ENCODE results near the gene LRRC8D.

Gene LRRC8D

GRCh38 chr1:89865498-89866382 is 44.9 kb downstream of the LRRC8D start:
- TF ChIP-seq CTCF (conservative IDR thresholded peaks at IDR 0.05), result no peak
- no peak overlapping the region for H3K27ac ChIP-seq

- H3K27ac ChIP-seq, result no peak overlapping the region
- no peak for TF ChIP-seq CTCF (conservative IDR thresholded peaks at IDR 0.05)
These were observed 45.7 kb downstream of the LRRC8D start for GRCh38 chr1:89866568-89866967.

- TF ChIP-seq CTCF (conservative IDR thresholded peaks at IDR 0.05), result no peak
- H3K27ac ChIP-seq, result no peak overlapping the region
These were observed 50.2 kb downstream of the LRRC8D start for GRCh38 chr1:89870998-89871397.

GRCh38 chr1:89871768-89872473 is 51.1 kb downstream of the LRRC8D start:
- no peak for TF ChIP-seq CTCF (conservative IDR thresholded peaks at IDR 0.05)
- H3K27ac ChIP-seq, result no peak overlapping the region

GRCh38 chr1:89872567-89872966 is 51.7 kb downstream of the LRRC8D start:
- no peak overlapping the region for H3K27ac ChIP-seq
- no peak for TF ChIP-seq CTCF (conservative IDR thresholded peaks at IDR 0.05)

- H3K27ac ChIP-seq, result no peak overlapping the region
- TF ChIP-seq CTCF (conservative IDR thresholded peaks at IDR 0.05), result no peak
These were observed 52.5 kb downstream of the LRRC8D start for GRCh38 chr1:89873288-89873687.

GRCh38 chr1:89873770-89874169 is 52.9 kb downstream of the LRRC8D start:
- no peak for TF ChIP-seq CTCF (conservative IDR thresholded peaks at IDR 0.05)
- no peak overlapping the region for H3K27ac ChIP-seq
